GM12873 (cell line): ENCODE results near the gene STAT5B.

Source experiments
- CTCF ChIP-seq: IDR thresholded peaks from 2 replicates; pipeline ENCODE4 v1.5.1; 2012; ENCODE audit warnings: low read depth, mild to moderate bottlenecking, moderate library complexity, low read length, control low read depth; ENCODE audit not compliant: insufficient read depth; ENCODE audit errors: missing control alignments

STAT5B gene

GRCh38 chr17:42233994-42234393 is 42.2 kb downstream of the STAT5B start:
- no peak for TF ChIP-seq CTCF

- TF ChIP-seq CTCF, result no peak
Measured at GRCh38 chr17:42233156-42233555, 43.0 kb downstream of the STAT5B start.

GRCh38 chr17:42230225-42230624 is 46.0 kb downstream of the STAT5B start:
- no peak for TF ChIP-seq CTCF

GRCh38 chr17:42227849-42228700 is 48.1 kb downstream of the STAT5B start:
- no peak for TF ChIP-seq CTCF

- TF ChIP-seq CTCF, result no peak
Measured at GRCh38 chr17:42225646-42226045, 50.5 kb downstream of the STAT5B start.

- no peak for TF ChIP-seq CTCF
Measured at GRCh38 chr17:42224651-42225050, 51.5 kb downstream of the STAT5B start.

GRCh38 chr17:42221886-42222745 is 54.1 kb downstream of the STAT5B start:
- TF ChIP-seq CTCF, result peak; percentile 83
